Smooth muscle cell of the brain vasculature (primary cell): ENCODE measurements around the gene ANKRD33.

Experiments used
- DNase-seq: peaks from one replicate; pipeline ENCODE4 v3.0.0-alpha.2; 2012; ENCODE audit warnings: low read depth, low spot score

Gene ANKRD33

GRCh38 chr12:51917041-51917590 is 29.2 kb downstream of the ANKRD33 start:
- no peak for DNase-seq

GRCh38 chr12:51917746-51918453 is 30.0 kb downstream of the ANKRD33 start:
- no peak for DNase-seq

GRCh38 chr12:51920046-51920445 is 32.1 kb downstream of the ANKRD33 start:
- no peak for DNase-seq

GRCh38 chr12:51921017-51921725 is 33.3 kb downstream of the ANKRD33 start:
- no peak for DNase-seq

- no peak for DNase-seq
Observed at GRCh38 chr12:51922146-51922545, 34.2 kb downstream of the ANKRD33 start.

- no peak for DNase-seq
Observed at GRCh38 chr12:51922762-51923505, 35.0 kb downstream of the ANKRD33 start.

- no peak for DNase-seq
Observed at GRCh38 chr12:51923506-51924365, 35.8 kb downstream of the ANKRD33 start.

- no peak for DNase-seq
Observed at GRCh38 chr12:51924551-51925319, 36.8 kb downstream of the ANKRD33 start.

- DNase-seq = no peak
Observed at GRCh38 chr12:51925346-51926063, 37.6 kb downstream of the ANKRD33 start.

- DNase-seq = no peak
Observed at GRCh38 chr12:51926064-51926632, 38.2 kb downstream of the ANKRD33 start.

GRCh38 chr12:51926718-51927117 is 38.8 kb downstream of the ANKRD33 start:
- DNase-seq = no peak

- DNase-seq = no peak
Observed at GRCh38 chr12:51932218-51933076, 44.5 kb downstream of the ANKRD33 start.

GRCh38 chr12:51934080-51934479 is 46.2 kb downstream of the ANKRD33 start:
- no peak for DNase-seq

- DNase-seq = no peak
Observed at GRCh38 chr12:51937926-51938325, 50.0 kb downstream of the ANKRD33 start.

- DNase-seq = no peak
Observed at GRCh38 chr12:51938726-51939125, 50.8 kb downstream of the ANKRD33 start.

GRCh38 chr12:51941011-51941581 is 53.2 kb downstream of the ANKRD33 start:
- DNase-seq = peak; percentile 54
